ENCODE results near the gene RALB. TPM values are rescaled to one million over a fixed set of nuclear protein-coding genes. Genes with fewer than 3 reads are reported as not detected.
A peak's percentile ranks its signal among the peaks of the same experiment; 100 is the strongest.
"Not testable (repeated sequence)": the region's sequence is repeated elsewhere in the genome, so short reads cannot be mapped to it uniquely, and the experiment has no call there.

Gene RALB
- total RNA-seq, 1 experiment from 2014 or later = 126 TPM

- DNase-seq (ENCODE audit: low spot score) = no peak
Observed at GRCh38 chr2:120315367-120316033, 62.8 kb downstream of the RALB start.

DNA sequence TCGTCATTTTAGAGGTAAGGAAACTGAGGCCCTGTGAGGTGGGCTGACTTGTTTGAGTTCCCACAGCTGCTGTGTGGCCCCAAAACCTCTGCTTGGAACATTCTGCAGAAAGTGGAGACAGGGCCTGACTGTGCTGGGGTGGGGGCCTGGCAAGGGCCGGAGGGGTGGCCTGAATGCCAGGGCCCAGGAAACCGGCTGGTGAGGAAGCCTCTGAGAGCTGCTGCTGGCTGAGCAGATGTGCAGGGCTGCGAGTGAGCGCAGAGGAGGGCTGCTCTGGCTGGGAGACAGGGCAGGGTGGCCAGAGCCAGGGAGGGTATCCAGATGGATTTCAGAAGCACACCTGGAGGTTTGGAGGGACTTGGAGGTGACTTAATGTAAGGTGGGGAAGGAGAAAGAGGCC is 63.4 kb downstream of the RALB start:
- no peak for DNase-seq (ENCODE audit: low spot score)

DNA sequence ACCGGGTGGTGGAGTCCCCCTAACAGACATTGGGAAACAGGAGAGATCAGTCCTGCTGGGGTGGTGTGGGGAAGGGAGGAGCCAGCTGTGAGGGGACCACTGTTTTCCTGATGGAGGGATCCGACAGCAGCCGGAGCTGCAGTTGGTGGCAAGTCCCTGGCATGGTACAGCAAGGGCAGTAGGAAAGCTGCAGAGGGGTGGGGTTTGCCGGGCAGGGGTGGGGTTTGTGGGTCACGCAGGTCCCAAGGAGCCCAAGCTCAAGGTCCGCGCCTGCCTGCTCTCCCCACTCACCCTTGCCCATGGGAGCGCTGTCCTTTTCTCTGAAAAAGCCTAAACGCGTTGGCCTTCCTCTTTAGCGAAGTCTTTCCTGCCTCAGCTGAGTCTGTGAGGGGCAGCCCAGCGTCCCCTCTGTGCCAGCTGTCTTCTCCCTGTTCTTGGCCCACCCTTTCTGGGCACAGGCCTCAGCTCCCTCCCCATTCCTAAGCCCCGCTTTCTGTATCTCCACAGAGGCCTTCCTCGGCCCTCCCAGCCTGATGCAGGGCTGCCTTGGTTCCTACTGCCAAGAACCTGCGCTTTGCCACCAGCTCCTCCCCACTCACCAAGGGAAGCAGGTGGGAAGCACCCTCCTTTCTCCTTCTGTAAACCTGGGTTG is 64.0 kb downstream of the RALB start:
- no peak for DNase-seq (ENCODE audit: low spot score)

GRCh38 chr2:120317180-120317533 is 64.5 kb downstream of the RALB start:
- DNase-seq (ENCODE audit: low spot score) = no peak

- DNase-seq (ENCODE audit: low spot score) = no peak
Observed at GRCh38 chr2:120317916-120318315, 65.3 kb downstream of the RALB start.

DNA sequence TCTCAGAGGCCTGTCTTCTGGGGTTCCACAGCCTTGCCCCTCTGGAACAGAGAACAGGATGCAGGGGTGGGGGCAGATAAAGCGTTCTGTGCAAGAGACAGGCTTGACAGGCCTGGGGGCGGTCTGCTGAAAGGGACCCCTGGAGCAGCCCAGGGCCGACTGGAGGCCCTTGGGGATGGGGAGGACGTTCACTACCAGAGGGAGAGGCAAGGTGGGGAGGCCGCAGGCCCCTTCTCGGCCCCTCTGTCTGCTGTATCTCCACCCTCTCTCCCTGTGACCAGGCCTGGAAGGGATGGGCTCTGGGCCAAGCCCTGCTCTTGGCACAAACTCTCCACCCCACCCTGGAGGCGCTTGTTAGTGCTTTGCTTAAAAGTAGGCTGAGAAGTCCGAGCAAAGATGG is 66.0 kb downstream of the RALB start:
- DNase-seq (ENCODE audit: low spot score) = no peak

GRCh38 chr2:120319123-120319522 is 66.5 kb downstream of the RALB start:
- no peak for DNase-seq (ENCODE audit: low spot score)

DNA sequence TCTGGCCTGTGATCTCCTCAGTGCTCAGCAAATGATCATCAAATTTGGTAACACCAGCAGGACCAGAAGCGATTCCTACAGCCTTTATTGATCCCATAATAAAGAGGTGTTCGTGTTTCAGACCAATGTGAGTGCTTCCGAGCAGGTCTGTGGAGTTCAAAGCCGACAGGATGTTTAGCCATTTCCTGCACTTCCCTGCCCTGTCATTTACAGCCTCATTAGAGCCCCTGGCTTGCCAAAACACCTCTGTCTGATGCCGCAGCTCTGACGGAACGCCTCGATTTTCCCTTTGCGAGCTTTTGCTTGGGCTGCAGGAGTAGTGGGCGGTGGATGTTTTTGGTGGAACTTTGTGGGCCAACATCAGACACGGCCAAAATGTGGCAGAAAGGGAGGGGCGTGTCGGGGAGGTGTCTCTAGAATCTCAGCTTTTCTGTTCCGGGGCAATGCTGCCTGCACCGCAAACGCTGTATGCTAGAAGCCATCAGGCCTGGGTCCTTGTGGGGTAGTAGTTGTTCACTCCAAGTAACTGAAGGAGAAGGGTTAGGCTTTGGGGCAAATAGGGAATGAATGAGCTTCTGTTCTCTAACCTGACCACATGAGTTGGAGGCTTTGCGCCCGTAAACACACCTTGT is 67.2 kb downstream of the RALB start:
- DNase-seq (ENCODE audit: low spot score) = no peak

GRCh38 chr2:120320318-120320851 is 67.7 kb downstream of the RALB start:
- DNase-seq (ENCODE audit: low spot score) = no peak

GRCh38 chr2:120320887-120321556 is 68.4 kb downstream of the RALB start:
- not testable (repeated sequence) for DNase-seq (ENCODE audit: low spot score)

DNA sequence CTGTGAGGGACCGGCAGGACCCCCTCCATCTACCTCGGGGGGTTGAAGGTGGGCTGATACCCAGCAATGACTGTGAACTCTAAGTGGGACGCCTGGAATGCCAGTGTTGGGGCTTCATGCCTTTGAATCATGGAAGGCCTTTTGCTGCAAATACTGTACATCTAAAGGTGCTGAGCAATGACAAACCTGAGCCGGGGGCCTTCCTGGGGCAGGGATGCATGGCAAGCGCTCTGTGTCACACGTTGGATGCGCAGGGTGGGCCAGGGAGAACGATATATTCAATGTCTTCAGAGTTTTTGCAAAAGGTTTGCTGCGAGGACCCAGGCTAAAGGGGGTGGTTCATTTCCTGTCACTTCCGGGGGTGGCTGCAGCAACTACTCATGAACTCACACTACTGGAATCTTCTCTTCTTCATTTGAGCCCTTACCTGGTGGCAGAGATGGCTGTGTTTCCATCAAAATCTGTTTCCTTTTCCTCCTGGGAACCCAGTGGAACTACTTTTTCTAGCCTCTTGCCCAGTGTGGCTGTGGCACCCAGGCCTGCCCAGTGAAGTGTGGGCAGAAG is 69.2 kb downstream of the RALB start:
- DNase-seq (ENCODE audit: low spot score) = no peak

GRCh38 chr2:120322329-120322728 is 69.7 kb downstream of the RALB start:
- DNase-seq (ENCODE audit: low spot score) = no peak

DNA sequence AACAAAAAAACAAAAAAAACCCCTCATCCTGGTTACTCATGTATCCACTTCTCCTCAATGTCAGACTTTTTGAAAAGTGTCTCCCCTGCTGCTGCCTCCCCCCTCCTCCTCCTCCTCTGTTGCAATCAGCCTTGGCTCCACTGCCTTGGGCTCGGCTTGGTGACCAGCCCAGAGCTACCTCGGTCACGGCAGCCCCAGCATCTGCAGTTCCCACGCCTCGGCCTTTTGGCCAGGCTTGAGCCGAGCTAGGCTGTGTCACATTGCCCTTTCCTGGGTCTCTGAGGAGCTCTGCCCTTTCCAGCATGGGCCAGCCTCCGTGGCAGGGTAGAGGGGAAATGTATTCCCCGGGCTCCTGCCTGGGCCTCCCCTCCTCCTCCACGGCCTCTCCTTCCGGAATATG is 70.6 kb downstream of the RALB start:
- no peak for DNase-seq (ENCODE audit: low spot score)

DNA sequence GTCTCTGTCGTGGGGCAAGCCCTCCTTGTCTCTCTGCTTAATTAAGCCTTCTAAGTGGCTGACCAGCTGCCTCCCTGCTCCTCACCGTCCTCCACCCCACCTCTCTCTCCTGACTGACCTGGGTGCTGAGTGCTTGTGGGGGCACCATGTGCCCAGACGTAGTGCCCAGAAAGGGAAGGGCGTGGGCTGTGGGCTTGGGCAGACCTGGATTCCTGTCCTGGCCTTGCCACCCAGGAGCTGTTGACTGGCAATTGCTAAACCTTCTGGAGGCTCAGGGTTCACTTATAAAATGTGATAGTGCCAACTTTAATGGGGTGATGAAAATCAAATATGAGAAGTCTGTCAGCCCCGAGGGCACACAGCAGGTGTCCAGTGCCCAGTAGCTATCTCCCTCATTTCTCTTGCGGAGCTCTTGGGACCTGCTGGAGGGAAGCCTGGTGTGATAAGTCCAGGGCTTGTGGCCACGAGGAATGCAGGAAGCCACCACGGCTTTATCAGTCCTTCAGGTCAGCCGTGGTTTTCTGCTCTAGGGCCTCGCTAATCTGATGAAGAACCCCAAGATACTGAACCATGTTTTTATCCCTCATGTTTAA is 71.3 kb downstream of the RALB start:
- DNase-seq (ENCODE audit: low spot score) = peak; percentile 79

DNA sequence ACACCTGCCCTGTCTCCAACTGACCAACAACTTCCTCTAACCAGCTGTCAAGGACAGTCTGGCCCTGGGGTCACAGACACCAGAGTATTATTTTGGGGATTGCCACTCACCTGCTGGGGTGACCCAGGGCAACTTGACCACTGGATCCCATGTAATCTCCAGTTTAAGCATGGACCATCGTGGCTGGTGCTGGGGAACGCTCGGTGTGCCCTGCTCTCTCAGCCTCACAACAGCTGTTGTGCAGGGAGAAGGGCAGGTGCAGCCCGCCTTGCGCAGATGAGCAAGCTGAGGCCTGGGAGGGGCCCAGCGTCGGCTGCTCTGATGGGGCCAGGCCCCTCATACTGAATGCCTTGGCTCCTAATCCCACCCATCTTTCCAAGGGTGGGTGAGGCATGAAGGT is 72.3 kb downstream of the RALB start:
- no peak for DNase-seq (ENCODE audit: low spot score)

GRCh38 chr2:120326066-120326465 is 73.4 kb downstream of the RALB start:
- DNase-seq (ENCODE audit: low spot score) = no peak

DNA sequence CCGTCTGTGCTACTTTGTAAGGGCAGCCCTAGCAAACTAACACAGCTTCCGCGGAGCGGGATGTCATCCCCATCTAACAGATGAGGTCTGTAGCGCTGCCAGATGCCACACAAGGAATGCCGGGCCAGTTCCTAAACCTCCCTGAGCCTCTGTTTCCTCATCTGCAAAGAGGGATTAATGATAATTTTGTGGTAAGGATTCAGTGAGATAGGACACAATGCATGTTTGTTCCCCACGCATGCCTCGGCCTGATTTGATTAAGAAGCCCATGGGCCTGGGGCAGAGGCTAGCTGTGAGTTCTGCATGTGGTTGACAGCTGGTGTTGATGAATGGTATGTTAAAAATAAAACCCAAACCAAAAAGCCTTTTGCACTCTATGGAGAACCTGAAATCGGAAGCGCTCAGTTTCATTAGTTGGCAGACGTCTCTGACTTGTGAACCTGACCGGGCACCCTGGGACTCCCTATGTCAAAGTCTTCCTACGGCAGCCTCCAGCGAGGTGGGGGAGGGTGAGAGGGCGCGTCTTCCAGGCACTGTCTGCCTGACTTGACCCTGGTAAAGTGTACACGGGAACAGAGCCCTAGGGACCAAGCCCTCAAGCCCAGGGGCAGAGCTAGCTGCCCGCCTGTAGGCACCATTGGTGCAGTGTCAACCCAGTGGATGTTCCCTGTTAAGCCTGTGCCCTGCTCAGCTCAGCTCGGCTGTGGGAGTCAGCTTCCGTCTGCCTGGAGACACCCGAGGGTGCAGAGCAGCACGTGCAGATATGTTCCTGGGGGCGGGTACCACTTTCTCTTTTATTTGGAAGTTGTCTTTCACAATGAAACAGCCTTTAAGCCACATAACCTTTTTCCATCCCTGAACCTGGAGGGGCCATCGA is 78.5 kb downstream of the RALB start:
- no peak for DNase-seq (ENCODE audit: low spot score)

- DNase-seq (ENCODE audit: low spot score) = no peak
Observed at GRCh38 chr2:120331903-120332302, 79.3 kb downstream of the RALB start.

- no peak for DNase-seq (ENCODE audit: low spot score)
Observed at GRCh38 chr2:120332384-120332783, 79.7 kb downstream of the RALB start.

DNA sequence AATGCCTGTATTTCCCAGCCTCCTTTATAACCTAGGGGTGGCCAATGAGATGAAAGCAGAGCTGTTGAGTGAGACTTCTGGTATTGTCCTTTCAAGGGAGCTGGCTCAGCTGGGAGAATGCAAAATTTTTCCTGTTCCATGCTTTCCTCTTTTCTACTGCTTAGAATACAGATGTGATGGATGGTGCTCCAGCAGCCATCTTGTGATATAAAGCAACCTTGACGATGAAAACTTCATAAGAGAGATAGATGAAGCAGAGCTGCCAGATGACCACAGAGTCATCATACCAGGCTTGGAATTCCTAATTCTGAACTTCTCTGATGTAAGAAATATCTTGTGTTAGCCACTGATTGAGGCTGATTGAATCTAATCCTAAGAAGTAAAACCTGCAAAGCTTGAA is 81.4 kb downstream of the RALB start:
- DNase-seq (ENCODE audit: low spot score) = no peak

- DNase-seq (ENCODE audit: low spot score) = no peak
Observed at GRCh38 chr2:120336749-120337148, 84.1 kb downstream of the RALB start.

Data from A172 (cell line).